Skeletal muscle cell (primary cell): ENCODE measurements around the gene FBXO48.
"Not testable (repeated sequence)": the region's sequence is repeated elsewhere in the genome, so short reads cannot be mapped to it uniquely, and the experiment has no call there.

Experiments used
- DNase-seq: peaks from one replicate; pipeline ENCODE4 v3.0.0-alpha.2; 2010; ENCODE audit warnings: low read depth
- H3K4me3 ChIP-seq: 2 replicates; pipeline ENCODE4 v1.5.1; 2011; ENCODE audit warnings: low read depth, mild to moderate bottlenecking, control low read depth, low read length, moderate library complexity

The FBXO48 gene

DNA sequence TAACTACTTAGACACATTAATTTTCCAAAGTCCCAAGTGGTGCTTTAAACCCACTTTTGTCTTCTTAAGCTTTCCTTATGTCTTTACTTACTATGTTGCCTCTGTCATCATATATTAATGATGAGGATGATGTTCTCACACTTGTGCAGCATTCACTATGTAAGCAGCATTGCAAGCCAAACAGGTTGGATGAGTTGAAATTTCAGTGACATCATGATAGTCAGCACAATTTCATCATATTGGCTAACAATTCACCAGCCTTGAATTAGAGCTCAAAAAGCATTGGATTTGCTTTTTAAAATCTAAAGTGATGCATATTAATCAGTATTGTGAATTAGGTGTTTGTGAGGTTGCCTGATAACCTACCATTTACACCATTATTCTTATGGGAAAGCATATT is 8.0 kb upstream of the FBXO48 start:
- no peak for DNase-seq
- no peak overlapping the region for H3K4me3 ChIP-seq

DNA sequence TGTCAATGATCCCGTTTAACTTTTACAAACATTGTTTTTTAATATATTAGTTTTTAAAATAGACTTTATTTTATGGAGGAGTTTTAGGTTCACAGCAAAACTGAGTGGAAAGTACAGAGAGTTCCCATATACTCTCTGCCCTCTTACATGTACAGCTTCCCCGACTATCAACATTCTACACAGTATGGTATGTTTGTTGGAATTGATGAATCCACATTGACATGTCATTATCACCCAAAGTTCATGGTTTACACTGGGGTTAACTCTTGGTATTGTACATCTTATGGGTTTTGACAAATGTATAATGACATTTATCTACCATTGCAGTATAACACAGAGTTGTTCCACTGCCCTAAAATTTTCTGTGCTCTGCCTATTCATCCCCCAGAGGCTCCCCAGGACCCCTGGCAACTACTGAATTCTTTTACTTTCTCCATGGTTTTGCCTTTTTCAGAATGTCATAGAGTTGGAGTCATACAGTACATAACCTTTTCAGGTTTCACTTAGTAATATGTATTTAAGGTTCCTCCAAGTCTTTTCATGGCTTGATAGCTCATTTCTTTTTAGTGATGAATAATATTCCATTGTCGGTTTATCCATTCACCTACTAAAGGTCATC is 5.8 kb upstream of the FBXO48 start:
- no peak for DNase-seq

DNA sequence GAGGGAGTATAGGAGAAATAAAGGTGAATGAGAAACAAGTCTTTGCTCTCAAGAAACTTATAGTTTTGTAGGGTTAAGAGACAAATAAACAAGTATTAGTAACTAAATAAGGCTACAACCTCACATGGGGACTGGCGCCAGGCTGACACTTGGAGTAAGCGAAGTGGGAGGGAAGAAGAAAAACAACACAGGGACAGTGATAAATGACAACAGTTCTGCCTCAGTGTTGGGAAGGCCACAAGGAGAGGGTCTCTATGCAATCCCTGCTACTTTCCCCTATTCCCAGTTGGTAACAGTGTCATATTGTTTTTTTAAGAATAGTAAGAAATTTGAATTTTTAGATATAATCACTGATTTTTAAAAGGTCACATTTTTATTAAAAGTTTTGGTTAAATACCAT is 4.3 kb upstream of the FBXO48 start:
- no peak overlapping the region for H3K4me3 ChIP-seq
- no peak for DNase-seq

More for the DNA sequence above, 5.8 kb upstream of the FBXO48 start:
- no peak overlapping the region for H3K4me3 ChIP-seq

DNA sequence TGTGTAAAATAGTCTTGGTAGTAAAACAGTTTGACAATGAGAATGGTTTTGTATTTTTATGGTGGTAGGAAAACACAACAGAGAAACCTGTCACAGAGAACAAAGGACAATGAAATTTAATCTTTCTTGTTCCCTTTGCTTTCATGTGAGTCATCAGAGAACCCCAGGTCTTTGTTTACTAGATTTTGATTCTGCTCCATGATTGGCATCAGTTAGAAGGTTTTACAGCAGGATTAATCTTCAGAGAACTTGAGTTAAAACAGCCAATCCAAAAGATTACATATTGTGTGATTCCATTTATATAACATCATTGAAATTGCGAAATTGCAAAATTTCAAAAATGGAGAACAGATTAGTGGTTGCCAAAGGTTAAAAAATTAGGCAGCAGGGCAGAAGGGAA is 2.8 kb upstream of the FBXO48 start:
- H3K4me3 ChIP-seq: no peak overlapping the region
- DNase-seq: no peak

DNA sequence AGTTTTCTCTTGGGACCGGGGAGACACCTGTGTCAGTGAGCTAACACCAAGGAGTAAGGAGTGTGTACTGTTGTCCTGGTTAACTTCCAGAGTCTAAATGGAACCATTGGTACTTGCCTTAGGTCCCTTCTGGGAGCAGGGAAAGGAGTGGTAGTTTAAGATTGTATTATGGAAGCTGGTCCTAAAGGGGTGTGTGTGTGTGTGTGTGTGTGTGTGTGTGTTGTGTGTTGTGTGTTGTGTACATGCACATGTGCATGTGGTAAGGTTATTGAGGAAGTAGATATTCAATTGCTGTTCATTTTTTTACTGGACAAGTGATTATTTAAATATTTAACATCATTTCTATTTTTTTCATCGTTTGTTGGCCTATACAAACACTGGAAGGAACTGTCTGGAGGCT is 1.7 kb upstream of the FBXO48 start:
- no peak for DNase-seq
- H3K4me3 ChIP-seq: no peak overlapping the region

DNA sequence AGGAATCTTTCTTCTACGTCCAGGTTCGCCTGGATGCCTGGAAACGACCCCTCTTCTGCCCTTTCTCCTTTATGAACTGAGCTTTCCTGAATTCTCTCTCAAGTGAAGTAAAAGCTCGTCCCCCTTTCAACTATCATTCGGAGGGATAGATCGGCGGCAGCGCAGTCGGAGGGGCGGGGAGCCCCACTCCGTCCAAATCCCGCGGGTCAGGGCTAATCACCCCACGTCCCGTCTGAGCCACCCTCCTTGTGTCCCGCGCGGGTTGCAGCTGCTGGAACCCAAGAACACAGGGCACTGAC is 367 bp downstream of the FBXO48 start:
- no peak for DNase-seq

DNA sequence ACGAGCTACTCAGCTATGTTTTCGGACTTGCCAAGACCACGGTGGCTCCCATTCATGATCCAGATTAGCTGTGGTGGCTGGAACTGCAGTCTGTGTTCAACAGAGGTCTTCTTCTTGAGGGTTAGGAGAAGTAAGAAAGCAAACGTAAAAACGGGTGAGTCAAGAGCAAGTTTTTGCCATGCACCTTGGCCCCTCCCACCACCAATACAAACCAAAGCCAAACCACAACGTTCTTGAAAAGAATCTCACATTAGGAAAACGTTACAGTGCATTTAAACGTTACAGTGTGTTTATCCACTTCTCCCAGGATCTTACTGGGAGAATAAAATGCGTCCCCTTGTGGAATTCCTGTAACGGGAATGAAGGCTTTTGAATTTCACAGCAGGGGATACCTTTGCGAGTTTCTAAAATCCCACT is 725 bp downstream of the FBXO48 start:
- peak; percentile 30 for DNase-seq

More for the DNA sequence above, 367 bp downstream of the FBXO48 start:
- peak overlapping the region; percentile 95 for H3K4me3 ChIP-seq

DNA sequence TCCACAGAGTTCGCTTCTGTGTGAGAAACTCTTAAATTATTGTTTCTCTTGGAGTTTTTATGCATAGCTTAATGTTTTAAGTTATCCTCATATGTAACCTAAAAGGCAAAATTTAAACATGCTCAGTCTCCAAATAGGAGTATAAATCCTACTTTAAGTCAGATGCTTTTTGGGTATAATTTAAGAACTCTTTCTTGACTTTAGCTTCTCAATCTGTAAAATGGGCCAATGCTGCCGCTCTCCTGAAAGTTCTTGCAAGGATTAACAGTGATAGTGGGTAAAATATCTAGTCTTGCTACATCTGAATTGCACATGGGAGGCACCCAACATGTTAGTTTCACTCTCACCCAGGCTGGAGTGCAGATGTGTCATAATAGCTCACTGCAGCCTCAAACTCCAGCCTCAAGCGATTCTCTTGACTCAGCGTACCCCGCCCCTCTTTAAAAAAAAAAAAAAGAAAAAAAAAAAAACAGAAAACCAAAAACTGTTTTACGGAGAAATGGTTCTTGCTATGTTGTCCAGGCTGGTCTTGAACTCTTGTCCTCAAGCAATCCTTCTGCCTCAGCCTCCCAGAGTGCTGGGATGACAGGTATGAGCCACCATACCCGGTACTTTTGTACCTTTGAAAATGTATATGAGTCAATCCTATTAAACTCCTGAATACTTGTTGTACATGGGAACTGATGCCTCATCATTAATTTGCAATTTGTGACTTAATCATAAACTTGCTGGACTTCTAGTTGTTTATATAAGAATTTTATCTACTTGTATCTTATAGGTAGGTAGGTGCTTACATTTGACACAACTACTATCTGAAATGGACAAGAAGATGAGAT is 1.8 kb downstream of the FBXO48 start:
- peak; percentile 11 for DNase-seq
- no peak overlapping the region for H3K4me3 ChIP-seq

More for the DNA sequence above, 725 bp downstream of the FBXO48 start:
- H3K4me3 ChIP-seq: peak overlapping the region; percentile 95

DNA sequence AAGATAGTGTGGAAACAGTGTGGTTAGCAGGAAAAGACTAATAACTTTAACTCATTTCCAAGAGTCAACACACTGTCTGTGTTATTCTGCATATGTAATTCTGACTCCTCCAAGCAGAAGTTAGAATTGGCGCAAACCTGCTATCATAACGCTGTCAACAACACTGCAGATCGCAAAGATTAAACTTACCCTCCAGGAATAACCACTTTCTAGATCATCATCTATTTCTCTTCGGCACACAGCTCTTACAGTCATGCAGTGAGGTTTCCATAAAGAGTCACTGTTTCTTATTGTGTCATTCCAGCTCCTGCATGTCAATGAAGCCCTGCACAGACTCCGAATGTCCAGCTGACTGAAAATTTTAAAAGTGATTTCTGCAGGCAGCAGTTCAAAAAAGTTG is 2.4 kb downstream of the FBXO48 start:
- DNase-seq: no peak
- no peak overlapping the region for H3K4me3 ChIP-seq

DNA sequence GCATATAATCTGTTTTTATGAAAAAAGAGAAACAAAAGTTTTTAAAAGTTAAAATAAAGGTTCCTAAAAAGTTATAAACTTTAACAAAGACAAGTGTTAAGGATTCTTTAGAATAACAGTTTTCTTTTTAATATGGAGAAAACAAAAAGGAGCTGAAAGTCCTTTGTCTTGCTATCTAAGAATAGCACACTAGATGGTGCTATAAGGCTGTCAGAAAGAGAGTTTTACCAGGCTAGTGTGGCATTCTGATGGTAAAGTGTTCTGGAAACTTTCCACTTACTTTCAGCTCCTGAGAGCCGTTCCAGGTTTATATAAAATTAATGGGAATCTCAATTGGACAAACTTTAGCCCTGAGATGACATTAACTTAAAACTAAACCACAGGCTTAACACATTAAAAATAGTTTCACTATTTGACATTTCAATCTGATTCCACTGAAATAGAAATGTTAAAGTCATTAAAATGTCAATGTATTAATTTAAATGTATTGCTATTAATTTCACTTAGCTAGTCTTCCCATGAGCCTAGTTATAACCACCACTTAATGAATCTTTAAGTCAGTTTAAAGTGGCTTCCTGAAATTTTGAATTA is 3.7 kb downstream of the FBXO48 start:
- no peak overlapping the region for H3K4me3 ChIP-seq
- peak; percentile 9 for DNase-seq

DNA sequence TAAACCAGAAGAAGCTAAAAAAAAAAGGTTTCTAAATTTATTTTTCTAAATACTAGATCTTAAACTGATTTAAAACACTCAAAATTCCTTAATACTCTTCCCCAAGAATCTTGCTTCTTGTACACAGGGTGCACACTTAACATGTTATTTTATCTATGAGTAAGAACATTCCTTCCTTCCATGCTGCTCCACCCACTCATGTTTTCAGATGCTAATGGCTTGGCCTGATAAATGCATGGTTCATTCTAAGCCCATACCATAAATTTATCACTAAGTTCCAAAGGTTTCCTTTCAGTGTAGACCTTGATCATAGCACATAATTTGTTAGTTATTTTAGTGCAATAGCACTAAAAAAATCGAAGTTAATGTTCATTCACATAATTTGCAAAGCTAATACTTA is 8.1 kb downstream of the FBXO48 start:
- no peak for DNase-seq
- no peak overlapping the region for H3K4me3 ChIP-seq

DNA sequence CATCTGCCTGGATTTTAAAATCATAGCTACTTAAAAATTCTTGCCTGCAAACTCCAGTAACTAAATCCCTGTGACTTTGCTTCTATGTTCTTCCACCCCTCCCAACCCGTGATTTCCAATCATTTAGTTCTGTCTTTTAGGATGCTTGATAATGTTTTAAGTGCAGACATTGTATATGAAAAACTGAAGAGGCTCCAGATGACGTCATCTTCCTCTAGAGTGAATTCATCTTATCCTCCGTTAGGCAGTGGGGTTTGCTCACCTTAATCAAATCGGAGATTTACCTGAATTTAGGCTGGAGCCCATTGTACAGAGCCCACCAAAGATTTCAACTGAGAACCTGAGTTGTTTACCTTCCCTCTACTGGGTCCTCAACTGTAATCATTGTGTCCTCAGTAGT is 10.9 kb downstream of the FBXO48 start:
- no peak for DNase-seq
- no peak overlapping the region for H3K4me3 ChIP-seq

DNA sequence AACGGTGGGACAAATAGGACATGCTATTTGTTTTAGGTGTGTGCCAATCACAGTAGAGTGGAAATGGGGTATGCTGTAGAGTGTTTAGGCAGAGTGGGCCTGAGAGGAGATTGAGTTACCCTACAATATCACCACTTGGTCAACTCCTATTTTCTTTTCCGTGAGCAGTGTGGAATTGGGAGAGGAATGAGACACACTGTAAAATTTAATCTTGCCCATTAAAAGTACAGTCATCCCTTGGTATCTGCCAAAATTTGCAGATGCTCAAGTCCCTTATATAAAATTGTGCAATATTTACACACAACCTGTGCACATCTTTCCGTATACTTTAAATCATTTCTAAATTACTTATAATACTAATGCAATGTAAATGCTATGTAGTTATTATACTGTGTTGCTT is 12.4 kb downstream of the FBXO48 start:
- no peak for DNase-seq
- H3K4me3 ChIP-seq: no peak overlapping the region

DNA sequence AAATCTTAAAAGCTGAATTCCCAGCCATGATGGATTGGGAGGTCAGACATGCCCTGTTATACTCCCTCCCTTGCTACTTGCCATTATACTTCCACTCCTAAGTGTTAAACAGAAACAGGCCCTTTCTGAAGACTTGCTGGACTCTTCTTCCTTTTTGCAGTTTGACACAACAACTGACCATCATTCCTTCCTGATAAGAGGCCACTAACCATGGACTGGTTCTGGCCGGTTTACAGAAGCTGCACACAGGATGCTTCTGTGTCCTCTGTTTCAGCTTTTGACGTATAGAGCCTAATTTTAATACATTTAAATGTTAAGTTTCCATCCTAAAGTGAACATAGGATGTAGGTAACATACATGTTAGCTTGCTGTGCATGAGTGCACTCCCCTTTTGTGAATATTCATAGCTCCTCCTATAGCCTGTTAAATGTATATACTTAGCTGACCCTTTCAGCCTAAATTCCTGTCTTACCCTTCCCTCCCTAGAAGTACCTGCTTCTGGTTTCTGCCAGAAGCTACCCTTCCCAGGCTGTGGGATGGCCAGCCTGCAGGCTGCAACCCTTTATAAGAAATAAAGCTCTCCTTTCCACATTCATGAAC is 13.2 kb downstream of the FBXO48 start:
- DNase-seq: no peak
- no peak overlapping the region for H3K4me3 ChIP-seq

DNA sequence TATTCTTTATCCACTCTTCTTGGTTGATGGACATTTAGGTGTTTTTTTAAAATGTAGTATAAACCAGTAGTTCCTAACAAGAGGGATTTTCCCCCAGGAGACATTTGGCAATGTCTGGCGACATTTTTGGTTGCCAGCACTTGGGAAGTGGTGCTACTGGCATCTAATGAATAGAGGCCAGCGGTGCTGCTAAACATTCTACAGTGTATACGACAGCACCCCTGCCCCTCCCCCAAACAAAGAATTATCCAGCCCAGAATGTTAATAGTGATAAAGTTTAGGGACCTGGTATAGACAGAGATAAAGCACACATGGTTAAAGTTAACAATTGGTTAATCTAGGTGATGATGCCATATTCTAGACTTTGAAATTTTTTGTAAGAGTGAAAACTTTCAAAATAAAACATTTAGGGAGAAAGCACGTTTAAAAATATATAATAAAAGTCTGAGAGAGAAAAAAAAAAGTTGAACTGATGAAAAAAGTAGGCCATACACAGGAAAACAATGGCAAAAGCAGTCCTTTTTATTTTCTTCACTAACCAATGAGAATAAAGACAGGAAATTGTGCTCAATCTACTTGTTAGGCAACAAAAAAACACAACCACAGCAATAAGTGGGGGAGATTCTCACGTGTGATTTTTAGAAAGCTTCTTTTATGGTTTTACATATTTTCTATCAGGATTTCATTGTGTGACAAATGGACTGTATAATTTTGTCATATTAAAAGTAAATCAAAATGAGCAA is 14.8 kb downstream of the FBXO48 start:
- no peak overlapping the region for H3K4me3 ChIP-seq
- DNase-seq: no peak

DNA sequence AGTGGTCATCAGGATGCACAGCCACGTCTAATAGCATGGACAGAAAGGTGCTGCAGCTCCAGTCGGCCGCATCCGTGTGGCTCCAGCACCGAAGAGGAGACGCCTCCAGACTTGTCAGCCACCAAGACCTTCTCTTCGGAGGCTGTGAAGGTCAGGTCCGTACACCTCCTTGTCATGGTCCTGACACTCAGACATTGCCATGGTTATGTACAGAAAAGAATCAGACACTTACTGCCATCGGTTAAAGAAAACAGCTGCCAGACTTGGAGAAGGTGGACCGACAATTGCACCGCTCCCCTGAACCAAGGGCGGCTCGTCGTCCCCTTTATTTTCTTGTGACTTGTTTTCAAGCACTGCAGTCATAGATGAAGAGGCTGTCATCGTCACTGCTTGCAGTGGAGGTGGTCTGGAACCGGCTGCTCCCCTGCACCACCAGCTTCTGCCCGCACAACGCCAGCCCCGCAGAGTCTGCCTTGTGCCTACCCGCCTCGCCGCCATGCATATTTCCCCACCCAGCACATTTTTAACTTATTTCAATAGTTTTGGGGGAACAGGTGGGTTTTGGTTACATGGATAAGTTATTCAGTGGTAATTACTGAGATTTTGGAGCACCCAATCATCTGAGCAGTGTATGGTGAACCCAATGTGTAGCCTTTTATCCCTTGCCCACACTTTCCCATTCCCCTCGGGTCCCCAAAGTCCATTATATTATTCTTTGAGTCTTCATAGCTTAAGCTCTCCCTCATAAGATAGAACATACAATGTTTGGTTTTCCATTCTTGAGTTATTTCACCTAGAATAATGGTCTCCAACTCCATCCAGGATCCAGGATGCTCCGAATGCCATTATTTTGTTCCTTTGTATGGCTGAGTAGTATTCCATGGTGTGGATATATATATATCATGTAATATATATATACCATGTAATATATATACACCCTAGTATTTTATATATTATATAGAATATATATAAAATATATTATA is 18.1 kb downstream of the FBXO48 start:
- no peak overlapping the region for H3K4me3 ChIP-seq
- no peak for DNase-seq

DNA sequence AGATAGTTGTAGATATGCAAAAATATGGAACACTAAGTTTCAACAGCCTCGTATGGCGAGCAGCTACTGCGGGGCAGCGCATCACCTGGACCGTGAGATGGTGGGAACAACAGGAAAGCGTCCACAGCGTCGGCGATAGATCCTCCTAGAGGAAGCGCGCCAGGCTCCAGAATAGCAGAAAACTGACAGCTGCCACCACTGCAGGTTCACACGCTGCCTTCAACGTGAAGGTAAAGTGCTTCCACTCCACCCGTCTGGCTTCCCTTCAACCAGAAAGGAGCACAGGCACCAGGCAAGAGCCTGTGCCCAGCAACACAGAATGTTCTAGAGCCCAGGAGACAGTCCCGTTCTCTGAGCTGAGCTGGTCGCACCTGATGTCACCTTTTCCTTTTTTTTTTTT is 20.0 kb downstream of the FBXO48 start:
- DNase-seq: no peak
- no peak overlapping the region for H3K4me3 ChIP-seq

DNA sequence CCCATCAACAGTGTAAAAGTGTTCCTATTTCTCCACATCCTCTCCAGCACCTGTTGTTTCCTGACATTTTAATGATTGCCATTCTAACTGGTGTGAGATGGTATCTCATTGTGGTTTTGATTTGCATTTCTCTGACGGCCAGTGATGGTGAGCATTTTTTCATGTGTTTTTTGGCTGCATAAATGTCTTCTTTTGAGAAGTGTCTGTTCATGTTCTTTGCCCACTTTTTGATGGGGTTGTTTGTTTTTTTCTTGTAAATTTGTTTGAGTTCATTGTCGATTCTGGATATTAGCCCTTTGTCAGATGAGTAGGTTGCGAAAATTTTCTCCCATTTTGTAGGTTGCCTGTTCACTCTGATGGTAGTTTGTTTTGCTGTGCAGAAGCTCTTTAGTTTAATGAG is 20.7 kb downstream of the FBXO48 start:
- H3K4me3 ChIP-seq, DNase-seq: not testable (repeated sequence)

DNA sequence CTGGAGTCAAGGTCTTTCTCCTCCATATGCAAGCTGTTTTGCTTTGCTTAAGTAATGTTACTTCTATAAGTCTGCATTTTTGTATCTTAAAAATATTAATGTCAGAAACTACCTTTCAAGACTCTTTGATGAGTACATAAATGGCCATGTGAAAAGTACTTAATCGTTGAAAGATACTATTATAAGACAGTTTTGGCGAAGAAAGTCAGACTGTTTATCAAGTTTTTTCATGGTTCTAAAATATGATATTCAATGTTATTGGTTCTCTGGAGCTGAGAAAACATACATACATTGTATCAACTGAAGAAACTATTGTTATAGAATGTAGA is 25.1 kb downstream of the FBXO48 start:
- no peak for DNase-seq
- H3K4me3 ChIP-seq: no peak overlapping the region
